Left ventricle myocardium inferior (tissue), 1 donor: ENCODE data around the gene RAP1GAP2. TPM values are rescaled to one million over a fixed set of nuclear protein-coding genes. Genes with fewer than 3 reads are reported as not detected.

Source experiments
- DNase-seq: peaks from one replicate; pipeline ENCODE4 v3.0.0-alpha.2; 2020
- H3K27ac ChIP-seq: fragments of 200-600 bp; replicated peaks from 2 replicates; pipeline ENCODE4 v1.8.0; 2021
- H3K27me3 ChIP-seq: fragments of 200-600 bp; 2 replicates; pipeline ENCODE4 v1.8.0; 2021; ENCODE audit warnings: low read depth
- H3K36me3 ChIP-seq: fragments of 200-600 bp; 2 replicates; pipeline ENCODE4 v1.8.0; 2021
- H3K4me1 ChIP-seq: fragments of 200-600 bp; 2 replicates; pipeline ENCODE4 v1.8.0; 2021
- H3K4me3 ChIP-seq: fragments of 200-600 bp; 2 replicates; pipeline ENCODE4 v1.8.0; 2021; ENCODE audit warnings: mild to moderate bottlenecking, moderate library complexity
- H3K9me3 ChIP-seq: fragments of 200-600 bp; replicated peaks from 2 replicates; pipeline ENCODE4 v1.8.0; 2021
- CTCF ChIP-seq: fragments of 200-600 bp; IDR thresholded peaks from 2 replicates; pipeline ENCODE4 v1.8.0; 2021; ENCODE audit warnings: antibody characterized with exemption, mild to moderate bottlenecking, borderline replicate concordance
- intact Hi-C: fragments of 100-400 bp; cut with micrococcal nuclease; formaldehyde crosslinking; loops from one replicate; pipeline ENCODE4 v1.11.0; 2022
- total RNA-seq: library from RNA; stranded (reverse); fragmentation: NEBNext Ultra II Directional; extraction: Animal tissue kit (Norgen Biotek cat#: 25700); gene quantifications from one replicate; pipeline ENCODE4 v1.2.1, GENCODE V29; 2021
- donor health status: DM: no; HTN: yes; CAD: no; lungs with severe emphysema.

The RAP1GAP2 gene
- total RNA-seq, 1 donor from 2014 or later: 63.8 TPM

- Histone ChIP-seq H3K27me3 (no peaks in the 10 kb centered on the region), H3K9me3 (no peaks in the 10 kb centered on the region), H3K27ac (peak overlapping the region; percentile 28), H3K4me1 (peaks cover 24% of the 10 kb centered on the region), H3K36me3 (no peaks in the 10 kb centered on the region), H3K4me3 (no peak overlapping the region)
- intact Hi-C loops: no loop called here
- DNase-seq: no peak
- no peak for TF ChIP-seq CTCF
Measured at GRCh38 chr17:2874189-2874686, 78.0 kb downstream of the RAP1GAP2 start.

- Histone ChIP-seq H3K27me3 (no peaks in the 10 kb centered on the region), H3K36me3 (no peaks in the 10 kb centered on the region), H3K4me1 (peaks cover 18% of the 10 kb centered on the region), H3K27ac (no peak overlapping the region), H3K9me3 (no peaks in the 10 kb centered on the region), H3K4me3 (no peak overlapping the region)
- DNase-seq: no peak
- intact Hi-C loops: no loop called here
- no peak for TF ChIP-seq CTCF
Measured at GRCh38 chr17:2875608-2876007, 79.4 kb downstream of the RAP1GAP2 start.

GRCh38 chr17:2876467-2876866 is 80.2 kb downstream of the RAP1GAP2 start:
- intact Hi-C loops: no loop called here
- Histone ChIP-seq H3K36me3 (no peaks in the 10 kb centered on the region), H3K4me3 (no peak overlapping the region), H3K4me1 (peaks cover 14% of the 10 kb centered on the region), H3K27ac (no peak overlapping the region), H3K9me3 (no peaks in the 10 kb centered on the region), H3K27me3 (no peaks in the 10 kb centered on the region)
- no peak for TF ChIP-seq CTCF
- no peak for DNase-seq

GRCh38 chr17:2878751-2879254 is 82.6 kb downstream of the RAP1GAP2 start:
- Histone ChIP-seq H3K36me3 (no peaks in the 10 kb centered on the region), H3K27ac (no peak overlapping the region), H3K27me3 (no peaks in the 10 kb centered on the region), H3K9me3 (no peaks in the 10 kb centered on the region), H3K4me1 (peaks cover 21% of the 10 kb centered on the region), H3K4me3 (no peak overlapping the region)
- TF ChIP-seq CTCF: no peak
- intact Hi-C loops: no loop called here
- no peak for DNase-seq

- Histone ChIP-seq H3K27me3 (no peaks in the 10 kb centered on the region), H3K4me3 (no peak overlapping the region), H3K4me1 (peaks cover 15% of the 10 kb centered on the region), H3K9me3 (no peaks in the 10 kb centered on the region), H3K36me3 (no peaks in the 10 kb centered on the region), H3K27ac (no peak overlapping the region)
- TF ChIP-seq CTCF: no peak
- intact Hi-C loops: no loop called here
- DNase-seq: no peak
Measured at GRCh38 chr17:2880050-2880449, 83.8 kb downstream of the RAP1GAP2 start.

- intact Hi-C loops: no loop called here
- H3K4me3 ChIP-seq: no peak overlapping the region
- H3K27ac ChIP-seq: no peak overlapping the region
- TF ChIP-seq CTCF: no peak
- no peaks in the 10 kb centered on the region for H3K27me3 ChIP-seq
- no peak for DNase-seq
- H3K9me3 ChIP-seq: no peaks in the 10 kb centered on the region
- no peaks in the 10 kb centered on the region for H3K36me3 ChIP-seq
- H3K4me1 ChIP-seq: peaks cover 15% of the 10 kb centered on the region
Measured at GRCh38 chr17:2881295-2881694, 85.1 kb downstream of the RAP1GAP2 start.
